Spinal cord (tissue), 10 donors: ENCODE measurements around the gene FGFR1OP2. TPM values are rescaled to one million over a fixed set of nuclear protein-coding genes. Genes with fewer than 3 reads are reported as not detected.

Experiments used
- DNase-seq, 6 donors: peaks; one replicate each; pipeline versions ENCODE4 v3.0.0 to v3.0.0-alpha.2; 2013 to 2015; ENCODE audit warnings: low spot score in 6 of 6, low read depth in 4 of 6
- H3K27ac ChIP-seq: one replicate; pipeline ENCODE4 v1.5.1; 2013; ENCODE audit warnings: low read depth, low read length, control low read depth
- H3K27me3 ChIP-seq: one replicate; pipeline ENCODE4 v1.6.1; 2013; ENCODE audit warnings: low read length; ENCODE audit not compliant: control insufficient read depth, insufficient read depth
- H3K36me3 ChIP-seq: one replicate; pipeline ENCODE4 v1.6.1; 2013; ENCODE audit warnings: low read length; ENCODE audit not compliant: control insufficient read depth, insufficient read depth
- H3K4me1 ChIP-seq: one replicate; pipeline ENCODE4 v1.6.1; 2013; ENCODE audit warnings: low read length; ENCODE audit not compliant: control insufficient read depth, insufficient read depth
- H3K4me3 ChIP-seq: one replicate; pipeline ENCODE4 v1.5.1; 2013; ENCODE audit warnings: low read depth, low read length, control low read depth
- H3K9me3 ChIP-seq: one replicate; pipeline ENCODE4 v1.6.1; 2013; ENCODE audit warnings: low read length; ENCODE audit not compliant: control insufficient read depth, insufficient read depth
- WGBS: methylation state at CpG from one replicate; pipeline ENCODE4 v1.1.5; 2013; ENCODE audit warnings: missing lambda C conversion rate; ENCODE audit not compliant: insufficient coverage; 5-methylcytosine and 5-hydroxymethylcytosine counted together
- polyA plus RNA-seq, 2 donors: library from polyadenylated mRNA; unstranded; fragments of 120-200 nt; gene quantifications; one replicate each; pipeline ENCODE4 v1.2.1, GENCODE V29; 2013; ENCODE audit not compliant: insufficient read length in 2 of 2
- total RNA-seq, 2 donors: library from RNA; depleted of rRNA in 1 of 2; stranded (reverse); fragments of 120-200 nt in 1 of 2; fragments of >200 nt in 1 of 2; gene quantifications; one replicate each; pipeline versions ENCODE4 v1.2.3 to v1.2.4, GENCODE V29; 2013 to 2014
- donor health status: healthy.

FGFR1OP2 gene
- total and polyA plus RNA-seq, 4 donors, result 45.9 to 84.4 (median 54.2) TPM

GRCh38 chr12:26966842-26967241 lies 28.6 kb downstream of the FGFR1OP2 start:
- DNase-seq, result no peak
- Histone ChIP-seq H3K4me1 (no peaks in the 10 kb centered on the region), H3K4me3 (no peak overlapping the region), H3K27ac (no peak overlapping the region), H3K36me3 (peaks cover 4% of the 10 kb centered on the region), H3K9me3 (no peaks in the 10 kb centered on the region), H3K27me3 (no peaks in the 10 kb centered on the region)
- WGBS, result 95% methylated on average over 3 of the region's 3 CpGs

- Histone ChIP-seq H3K4me1 (no peaks in the 10 kb centered on the region), H3K36me3 (peaks cover 8% of the 10 kb centered on the region), H3K27ac (no peak overlapping the region), H3K27me3 (no peaks in the 10 kb centered on the region), H3K9me3 (no peaks in the 10 kb centered on the region), H3K4me3 (no peak overlapping the region)
- DNase-seq, result no peak
- 100% methylated on average over 2 of the region's 2 CpGs for WGBS
Measured at GRCh38 chr12:26970136-26970535, 31.9 kb downstream of the FGFR1OP2 start.

- peaks cover 8% of the 10 kb centered on the region for H3K36me3 ChIP-seq
- no peaks in the 10 kb centered on the region for H3K4me1 ChIP-seq
- H3K27me3 ChIP-seq, result no peaks in the 10 kb centered on the region
- no peaks in the 10 kb centered on the region for H3K9me3 ChIP-seq
- WGBS, result no CpG with 5 or more reads among the region's 2 CpGs
- H3K27ac ChIP-seq, result no peak overlapping the region
- H3K4me3 ChIP-seq, result no peak overlapping the region
- DNase-seq, result no peak
Measured at GRCh38 chr12:26971963-26972362, 33.7 kb downstream of the FGFR1OP2 start.

- Histone ChIP-seq H3K27ac (no peak overlapping the region), H3K27me3 (no peaks in the 10 kb centered on the region), H3K36me3 (peaks cover 16% of the 10 kb centered on the region), H3K4me3 (no peak overlapping the region), H3K9me3 (no peaks in the 10 kb centered on the region), H3K4me1 (no peaks in the 10 kb centered on the region)
- no peak for DNase-seq
- 86% methylated on average over 1 of the region's 2 CpGs for WGBS
Measured at GRCh38 chr12:26976687-26977086, 38.4 kb downstream of the FGFR1OP2 start.

DNA sequence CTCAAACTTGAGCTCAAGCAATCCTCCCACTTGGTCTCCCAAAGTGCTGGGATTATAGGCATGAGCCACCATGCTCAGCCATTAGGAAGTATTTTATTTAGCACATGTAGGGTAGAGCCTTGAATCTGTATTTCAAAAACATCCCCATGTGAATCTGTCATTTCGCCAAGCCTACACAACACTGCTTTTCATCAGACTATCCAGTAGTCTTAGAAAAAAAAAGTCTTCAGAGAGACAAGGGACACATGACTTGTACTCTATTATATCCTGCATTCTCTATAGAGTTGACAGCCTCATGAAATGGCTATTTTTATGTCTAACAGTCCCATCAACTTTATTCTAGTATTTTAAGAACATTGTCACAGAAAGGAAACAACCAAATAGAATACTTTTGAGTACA lies 40.5 kb downstream of the FGFR1OP2 start:
- no peak for DNase-seq
- WGBS, result 100% methylated on average over 1 of the region's 1 CpG
- Histone ChIP-seq H3K27me3 (no peaks in the 10 kb centered on the region), H3K4me3 (no peak overlapping the region), H3K27ac (no peak overlapping the region), H3K4me1 (no peaks in the 10 kb centered on the region), H3K9me3 (no peaks in the 10 kb centered on the region), H3K36me3 (peaks cover 20% of the 10 kb centered on the region)

- Histone ChIP-seq H3K27ac (no peak overlapping the region), H3K36me3 (peaks cover 20% of the 10 kb centered on the region), H3K4me3 (no peak overlapping the region), H3K27me3 (no peaks in the 10 kb centered on the region), H3K9me3 (no peaks in the 10 kb centered on the region), H3K4me1 (no peaks in the 10 kb centered on the region)
- peak in 1 of 6 donors; percentile 21 for DNase-seq
- 82% methylated on average over 9 of the region's 11 CpGs for WGBS
Measured at GRCh38 chr12:26979733-26980132, 41.5 kb downstream of the FGFR1OP2 start.

DNA sequence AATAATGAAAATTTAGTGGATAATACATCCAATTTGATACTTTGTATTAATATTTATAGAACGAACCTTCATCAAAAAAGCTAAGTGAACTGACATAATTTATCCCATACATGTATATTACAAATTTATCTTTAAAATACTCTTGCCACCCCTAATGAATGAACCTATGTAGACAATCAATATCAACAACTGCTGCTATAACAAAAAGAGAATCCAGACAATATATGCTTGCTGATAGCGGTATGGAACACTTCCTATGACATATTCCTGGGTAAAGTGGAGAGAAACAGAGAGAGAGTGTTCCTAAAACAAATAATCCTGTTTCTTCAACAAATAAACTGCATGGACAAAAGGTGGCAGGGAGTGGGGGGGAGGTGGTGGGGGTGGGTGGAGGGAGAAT lies 44.6 kb downstream of the FGFR1OP2 start:
- peaks cover 21% of the 10 kb centered on the region for H3K36me3 ChIP-seq
- WGBS, result no CpG with 5 or more reads among the region's 2 CpGs

DNA sequence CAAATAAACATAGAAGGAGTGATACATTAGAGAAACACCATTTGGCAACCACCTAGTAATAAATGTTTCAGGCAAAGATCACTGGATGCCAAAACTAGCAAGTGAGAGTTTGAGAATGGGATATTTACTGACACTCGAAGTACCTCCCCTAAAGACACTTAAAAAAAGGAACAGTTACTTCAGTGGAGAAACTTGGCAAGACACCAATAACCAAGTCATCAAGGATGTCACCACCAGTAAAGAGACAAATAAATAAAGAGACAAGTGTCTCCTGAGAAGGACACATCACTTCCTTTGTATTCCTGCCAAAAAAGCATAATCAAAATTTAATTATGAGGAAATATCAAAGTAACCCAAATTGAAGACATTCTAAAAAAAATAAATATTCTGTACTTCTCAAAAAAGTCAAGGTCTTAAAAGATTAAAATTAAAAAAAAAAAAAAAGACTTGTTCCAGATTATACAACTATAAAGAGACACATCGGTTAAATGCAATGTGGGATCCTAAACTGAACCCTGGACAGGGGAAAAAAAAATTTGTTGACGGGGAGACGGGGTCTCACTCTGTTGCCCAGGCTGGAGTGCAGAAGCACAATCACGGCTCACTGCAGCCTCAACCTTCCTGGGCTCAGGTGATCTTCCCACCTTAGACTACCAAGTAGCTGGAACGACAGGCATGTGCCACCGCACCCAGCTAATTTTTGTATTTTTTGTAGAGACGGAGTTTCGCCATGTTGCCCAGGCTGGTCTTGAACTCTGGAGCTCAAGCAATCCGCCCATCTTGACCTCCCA lies 49.6 kb downstream of the FGFR1OP2 start:
- Histone ChIP-seq H3K27ac (no peak overlapping the region), H3K9me3 (no peaks in the 10 kb centered on the region), H3K4me1 (no peaks in the 10 kb centered on the region), H3K27me3 (no peaks in the 10 kb centered on the region), H3K4me3 (no peak overlapping the region), H3K36me3 (peaks cover 32% of the 10 kb centered on the region)
- peak in 4 of 6 donors; percentile 12 to 59 (median 26) for DNase-seq
- WGBS, result 94% methylated on average over 5 of the region's 10 CpGs

More for the DNA sequence above, 44.6 kb downstream of the FGFR1OP2 start:
- Histone ChIP-seq H3K27me3 (no peaks in the 10 kb centered on the region), H3K9me3 (no peaks in the 10 kb centered on the region), H3K4me3 (no peak overlapping the region), H3K4me1 (no peaks in the 10 kb centered on the region), H3K27ac (no peak overlapping the region)
- DNase-seq, result no peak

DNA sequence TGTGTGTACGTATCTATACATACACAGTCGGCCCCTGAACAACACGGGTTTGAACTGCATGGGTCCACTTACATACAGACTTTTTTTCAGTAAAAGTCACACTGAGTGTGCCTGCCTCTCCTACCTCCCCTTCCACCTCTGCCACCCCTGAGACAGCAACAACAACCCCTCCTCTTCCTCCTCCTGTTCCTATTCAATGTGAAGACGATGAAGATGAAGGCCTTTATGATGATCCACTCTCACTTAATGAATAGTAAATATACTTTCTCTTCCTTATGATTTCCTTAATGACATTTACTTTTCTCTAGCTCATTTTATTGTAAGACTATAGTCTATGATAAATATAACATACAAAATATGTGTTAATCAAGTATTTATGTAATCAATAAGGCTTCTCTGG lies 50.4 kb downstream of the FGFR1OP2 start:
- WGBS, result 100% methylated on average over 1 of the region's 4 CpGs
- no peaks in the 10 kb centered on the region for H3K27me3 ChIP-seq
- no peak overlapping the region for H3K4me3 ChIP-seq
- H3K36me3 ChIP-seq, result peaks cover 32% of the 10 kb centered on the region
- H3K27ac ChIP-seq, result no peak overlapping the region
- no peaks in the 10 kb centered on the region for H3K9me3 ChIP-seq
- no peak for DNase-seq
- no peaks in the 10 kb centered on the region for H3K4me1 ChIP-seq

GRCh38 chr12:26989873-26990272 lies 51.6 kb downstream of the FGFR1OP2 start:
- Histone ChIP-seq H3K27me3 (no peaks in the 10 kb centered on the region), H3K4me3 (no peak overlapping the region), H3K4me1 (no peaks in the 10 kb centered on the region), H3K27ac (no peak overlapping the region), H3K36me3 (peaks cover 36% of the 10 kb centered on the region), H3K9me3 (no peaks in the 10 kb centered on the region)
- 89% methylated on average over 3 of the region's 4 CpGs for WGBS
- no peak for DNase-seq
